GM15510 (cell line): ENCODE results near the gene CFAP61.

ENCODE experiments used
- POLR2A ChIP-seq: IDR thresholded peaks from 3 replicates; pipeline ENCODE4 v1.6.1; 2011; ENCODE audit warnings: borderline replicate concordance; ENCODE audit not compliant: insufficient read length; ENCODE audit errors: extremely low read depth

CFAP61 gene

GRCh38 chr20:20365480-20366161, 313.3 kb downstream of the CFAP61 start:
- TF ChIP-seq POLR2A = no peak

GRCh38 chr20:20366551-20366875, 314.2 kb downstream of the CFAP61 start:
- no peak for TF ChIP-seq POLR2A

GRCh38 chr20:20366876-20367574, 314.7 kb downstream of the CFAP61 start:
- TF ChIP-seq POLR2A = no peak

GRCh38 chr20:20367575-20368417, 315.5 kb downstream of the CFAP61 start, which contains the start of gene INSM1:
TSS of gene INSM1 (plus strand) at chr20:20368104. CDS start at chr20:20368268, 164 bp downstream.
- no peak for TF ChIP-seq POLR2A

- TF ChIP-seq POLR2A = no peak
Observed at GRCh38 chr20:20368418-20369249, 316.3 kb downstream of the CFAP61 start.

- no peak for TF ChIP-seq POLR2A
Observed at GRCh38 chr20:20369250-20370093, 317.1 kb downstream of the CFAP61 start.

GRCh38 chr20:20370094-20370575, 317.8 kb downstream of the CFAP61 start:
- TF ChIP-seq POLR2A = no peak

- TF ChIP-seq POLR2A = no peak
Observed at GRCh38 chr20:20371083-20371482, 318.8 kb downstream of the CFAP61 start.

GRCh38 chr20:20371681-20372080, 319.3 kb downstream of the CFAP61 start:
- no peak for TF ChIP-seq POLR2A

GRCh38 chr20:20373091-20373571, 320.8 kb downstream of the CFAP61 start:
- TF ChIP-seq POLR2A = no peak

GRCh38 chr20:20375862-20376261, 323.5 kb downstream of the CFAP61 start:
- no peak for TF ChIP-seq POLR2A

GRCh38 chr20:20386192-20386591, 333.9 kb downstream of the CFAP61 start:
- no peak for TF ChIP-seq POLR2A

- TF ChIP-seq POLR2A = no peak
Observed at GRCh38 chr20:20390393-20390792, 338.1 kb downstream of the CFAP61 start.
